Measurements from ENCODE around the gene TEX12.

DNA sequence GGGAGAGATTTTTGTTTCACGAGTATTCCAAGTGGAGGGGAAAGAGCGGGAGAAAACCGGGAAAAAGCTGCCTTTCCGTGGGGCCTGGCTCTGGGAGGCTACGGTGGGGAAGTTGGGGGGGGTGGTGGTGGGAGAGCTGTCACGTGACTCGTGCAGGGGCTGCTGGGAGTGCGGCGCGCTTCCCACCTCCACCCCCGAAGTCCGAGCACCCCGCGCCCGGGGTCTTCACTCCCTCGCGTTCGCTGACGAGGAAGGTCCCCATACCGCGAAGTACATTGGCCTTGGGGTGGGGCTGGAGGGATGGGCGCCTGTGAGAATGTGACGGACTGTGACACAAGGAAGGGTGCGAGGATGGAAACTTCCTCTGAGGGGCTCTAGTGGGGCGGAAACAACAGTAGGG lies at the start of gene TEX12:
- TF ChIP-seq, protein P1, sequence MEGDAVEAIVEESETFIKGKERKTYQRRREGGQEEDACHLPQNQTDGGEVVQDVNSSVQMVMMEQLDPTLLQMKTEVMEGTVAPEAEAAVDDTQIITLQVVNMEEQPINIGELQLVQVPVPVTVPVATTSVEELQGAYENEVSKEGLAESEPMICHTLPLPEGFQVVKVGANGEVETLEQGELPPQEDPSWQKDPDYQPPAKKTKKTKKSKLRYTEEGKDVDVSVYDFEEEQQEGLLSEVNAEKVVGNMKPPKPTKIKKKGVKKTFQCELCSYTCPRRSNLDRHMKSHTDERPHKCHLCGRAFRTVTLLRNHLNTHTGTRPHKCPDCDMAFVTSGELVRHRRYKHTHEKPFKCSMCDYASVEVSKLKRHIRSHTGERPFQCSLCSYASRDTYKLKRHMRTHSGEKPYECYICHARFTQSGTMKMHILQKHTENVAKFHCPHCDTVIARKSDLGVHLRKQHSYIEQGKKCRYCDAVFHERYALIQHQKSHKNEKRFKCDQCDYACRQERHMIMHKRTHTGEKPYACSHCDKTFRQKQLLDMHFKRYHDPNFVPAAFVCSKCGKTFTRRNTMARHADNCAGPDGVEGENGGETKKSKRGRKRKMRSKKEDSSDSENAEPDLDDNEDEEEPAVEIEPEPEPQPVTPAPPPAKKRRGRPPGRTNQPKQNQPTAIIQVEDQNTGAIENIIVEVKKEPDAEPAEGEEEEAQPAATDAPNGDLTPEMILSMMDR (IDR thresholded peaks at IDR 0.05): no peak
- TF ChIP-seq POLR2A (IDR thresholded peaks at IDR 0.05): no peak
